ENCODE data around the gene LRRC4C.

The LRRC4C gene

GRCh38 chr11:41346042-41346441, 113.4 kb downstream of the LRRC4C start:
- Histone ChIP-seq H3K36me3 (ENCODE audit: low read depth) (no peaks in the 10 kb centered on the region), H3K4me3 (ENCODE audit: severe bottlenecking) (no peak overlapping the region), H3K27me3 (ENCODE audit: insufficient read depth, poor library complexity, severe bottlenecking) (no peaks in the 10 kb centered on the region), H3K27ac (ENCODE audit: poor library complexity, severe bottlenecking) (no peak overlapping the region), H3K4me1 (ENCODE audit: insufficient read depth, poor library complexity, severe bottlenecking) (no peaks in the 10 kb centered on the region), H3K9me3 (ENCODE audit: severe bottlenecking) (no peaks in the 10 kb centered on the region)
- ATAC-seq (ENCODE audit: low read depth) (no peak), DNase-seq (ENCODE audit: low spot score) (no peak)
- TF ChIP-seq, protein P1, sequence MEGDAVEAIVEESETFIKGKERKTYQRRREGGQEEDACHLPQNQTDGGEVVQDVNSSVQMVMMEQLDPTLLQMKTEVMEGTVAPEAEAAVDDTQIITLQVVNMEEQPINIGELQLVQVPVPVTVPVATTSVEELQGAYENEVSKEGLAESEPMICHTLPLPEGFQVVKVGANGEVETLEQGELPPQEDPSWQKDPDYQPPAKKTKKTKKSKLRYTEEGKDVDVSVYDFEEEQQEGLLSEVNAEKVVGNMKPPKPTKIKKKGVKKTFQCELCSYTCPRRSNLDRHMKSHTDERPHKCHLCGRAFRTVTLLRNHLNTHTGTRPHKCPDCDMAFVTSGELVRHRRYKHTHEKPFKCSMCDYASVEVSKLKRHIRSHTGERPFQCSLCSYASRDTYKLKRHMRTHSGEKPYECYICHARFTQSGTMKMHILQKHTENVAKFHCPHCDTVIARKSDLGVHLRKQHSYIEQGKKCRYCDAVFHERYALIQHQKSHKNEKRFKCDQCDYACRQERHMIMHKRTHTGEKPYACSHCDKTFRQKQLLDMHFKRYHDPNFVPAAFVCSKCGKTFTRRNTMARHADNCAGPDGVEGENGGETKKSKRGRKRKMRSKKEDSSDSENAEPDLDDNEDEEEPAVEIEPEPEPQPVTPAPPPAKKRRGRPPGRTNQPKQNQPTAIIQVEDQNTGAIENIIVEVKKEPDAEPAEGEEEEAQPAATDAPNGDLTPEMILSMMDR (IDR thresholded peaks at IDR 0.05; ENCODE audit: poor library complexity, severe bottlenecking), result no peak

DNA sequence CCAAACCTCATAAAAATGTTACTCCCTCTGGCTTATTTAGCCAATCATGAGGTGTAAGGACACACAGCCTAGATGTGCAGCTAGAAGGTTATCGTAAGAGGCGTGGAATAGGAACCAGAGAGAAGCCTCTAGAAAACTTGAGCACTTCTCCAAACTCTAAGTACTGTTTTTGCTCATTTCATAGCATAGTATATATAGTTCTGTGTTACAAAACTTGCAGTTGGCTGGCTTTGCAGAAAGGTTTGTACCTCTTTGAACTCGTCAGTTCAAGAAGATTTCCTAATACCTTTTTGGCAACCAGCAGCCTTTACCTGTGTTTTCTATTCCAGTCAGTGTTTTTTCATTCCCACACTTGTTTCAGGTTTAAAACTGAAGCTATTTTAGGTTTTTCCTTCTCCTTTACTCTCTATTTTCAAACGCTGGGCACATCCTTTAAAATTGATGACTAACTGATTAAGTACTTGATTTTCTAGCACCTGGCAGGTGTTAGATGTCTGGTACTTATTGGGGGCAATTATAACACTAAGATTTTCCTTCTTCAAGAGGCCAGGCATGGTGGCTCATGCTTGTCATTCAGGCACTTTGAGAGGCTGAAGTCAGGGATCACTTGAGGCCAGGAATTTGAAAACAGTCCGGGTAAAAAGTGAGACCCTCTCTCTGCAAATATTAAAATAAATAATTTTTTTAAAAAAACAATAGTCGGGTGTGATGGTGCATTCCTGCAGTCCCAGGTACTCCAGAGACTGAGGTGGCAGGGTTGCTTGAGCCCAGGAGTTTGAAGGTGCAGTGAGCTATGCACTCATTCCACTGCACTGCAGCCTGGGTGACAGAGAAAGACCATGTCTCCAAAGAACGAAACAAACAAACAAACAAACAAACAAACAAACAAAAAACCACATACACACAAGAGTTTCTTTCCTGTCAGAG, 125.2 kb downstream of the LRRC4C start:
- Histone ChIP-seq H3K4me3 (ENCODE audit: severe bottlenecking) (no peak overlapping the region), H3K4me1 (ENCODE audit: insufficient read depth, poor library complexity, severe bottlenecking) (no peaks in the 10 kb centered on the region), H3K27me3 (ENCODE audit: insufficient read depth, poor library complexity, severe bottlenecking) (no peaks in the 10 kb centered on the region), H3K27ac (ENCODE audit: poor library complexity, severe bottlenecking) (no peak overlapping the region), H3K36me3 (ENCODE audit: low read depth) (no peaks in the 10 kb centered on the region), H3K9me3 (ENCODE audit: severe bottlenecking) (no peaks in the 10 kb centered on the region)
- DNase-seq (ENCODE audit: low spot score) (no peak), ATAC-seq (ENCODE audit: low read depth) (no peak)
- TF ChIP-seq, protein P1 (IDR thresholded peaks at IDR 0.05; ENCODE audit: poor library complexity, severe bottlenecking), result no peak

- Histone ChIP-seq H3K4me3 (ENCODE audit: severe bottlenecking) (no peak overlapping the region), H3K27me3 (ENCODE audit: insufficient read depth, poor library complexity, severe bottlenecking) (no peaks in the 10 kb centered on the region), H3K36me3 (ENCODE audit: low read depth) (no peaks in the 10 kb centered on the region), H3K9me3 (ENCODE audit: severe bottlenecking) (no peaks in the 10 kb centered on the region), H3K4me1 (ENCODE audit: insufficient read depth, poor library complexity, severe bottlenecking) (no peaks in the 10 kb centered on the region), H3K27ac (ENCODE audit: poor library complexity, severe bottlenecking) (no peak overlapping the region)
- TF ChIP-seq, protein P1 (IDR thresholded peaks at IDR 0.05; ENCODE audit: poor library complexity, severe bottlenecking), result no peak
- DNase-seq (ENCODE audit: low spot score), result no peak
- no peak for ATAC-seq (ENCODE audit: low read depth)
Measured at GRCh38 chr11:41333357-41333756, 126.1 kb downstream of the LRRC4C start.

DNA sequence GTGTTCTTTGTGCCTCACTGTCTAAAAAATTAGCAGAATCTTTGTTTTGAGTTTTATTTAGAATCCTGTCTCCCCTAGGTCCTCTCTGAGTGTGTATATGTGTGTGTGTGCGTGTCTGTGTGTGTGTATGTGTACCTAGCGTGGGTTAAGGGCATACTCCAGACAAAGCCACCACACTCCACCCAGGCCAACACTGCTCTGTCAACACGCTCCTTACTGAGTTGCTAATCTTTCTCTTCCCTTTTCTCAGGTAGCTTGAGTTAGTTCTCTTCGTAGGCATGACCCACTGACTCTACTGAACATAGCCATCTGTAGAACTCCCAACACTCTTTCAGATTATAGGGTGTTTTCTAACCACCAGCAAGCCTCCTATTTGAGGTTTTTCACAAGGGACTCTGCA, 131.1 kb downstream of the LRRC4C start:
- DNase-seq (ENCODE audit: low spot score) (no peak), ATAC-seq (ENCODE audit: low read depth) (no peak)
- no peak overlapping the region for H3K4me3 ChIP-seq (ENCODE audit: severe bottlenecking)
- TF ChIP-seq, protein P1 (IDR thresholded peaks at IDR 0.05; ENCODE audit: poor library complexity, severe bottlenecking), result no peak
- H3K36me3 ChIP-seq (ENCODE audit: low read depth), result no peaks in the 10 kb centered on the region
- H3K27me3 ChIP-seq (ENCODE audit: insufficient read depth, poor library complexity, severe bottlenecking), result no peaks in the 10 kb centered on the region
- no peaks in the 10 kb centered on the region for H3K4me1 ChIP-seq (ENCODE audit: insufficient read depth, poor library complexity, severe bottlenecking)
- no peaks in the 10 kb centered on the region for H3K9me3 ChIP-seq (ENCODE audit: severe bottlenecking)
- H3K27ac ChIP-seq (ENCODE audit: poor library complexity, severe bottlenecking), result no peak overlapping the region

DNA sequence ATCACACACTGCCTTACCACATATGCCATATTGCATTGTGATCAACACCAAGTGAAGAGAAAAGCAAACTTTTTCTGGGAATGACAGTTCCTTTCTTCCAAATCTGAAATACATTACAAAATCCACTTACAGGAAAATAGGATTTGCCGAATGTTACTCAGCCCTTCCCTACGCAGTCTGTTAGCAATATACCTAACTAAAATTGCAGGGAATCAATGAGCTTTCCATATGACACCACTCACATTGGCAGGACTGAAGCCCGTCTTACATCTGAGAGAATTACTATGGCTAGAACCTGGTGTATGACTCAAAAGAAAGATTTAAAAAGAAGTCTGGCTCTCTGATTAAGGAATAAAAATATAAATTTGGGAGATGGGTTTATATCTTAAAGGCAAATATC, 136.0 kb downstream of the LRRC4C start:
- Histone ChIP-seq H3K36me3 (ENCODE audit: low read depth) (no peaks in the 10 kb centered on the region), H3K27ac (ENCODE audit: poor library complexity, severe bottlenecking) (no peak overlapping the region), H3K9me3 (ENCODE audit: severe bottlenecking) (no peaks in the 10 kb centered on the region), H3K27me3 (ENCODE audit: insufficient read depth, poor library complexity, severe bottlenecking) (no peaks in the 10 kb centered on the region), H3K4me1 (ENCODE audit: insufficient read depth, poor library complexity, severe bottlenecking) (no peaks in the 10 kb centered on the region), H3K4me3 (ENCODE audit: severe bottlenecking) (no peak overlapping the region)
- DNase-seq (ENCODE audit: low spot score) (no peak), ATAC-seq (ENCODE audit: low read depth) (no peak)
- TF ChIP-seq, protein P1 (IDR thresholded peaks at IDR 0.05; ENCODE audit: poor library complexity, severe bottlenecking), result no peak
